Testis (tissue), 3 donors: ENCODE results near the gene CST1. TPM values are rescaled to one million over a fixed set of nuclear protein-coding genes. Genes with fewer than 3 reads are reported as not detected.

Experiments used
- DNase-seq: peaks from one replicate; pipeline ENCODE4 v3.0.0-alpha.2; 2019
- H3K27ac ChIP-seq, 2 donors: fragments of 200-600 bp; sonication (generic); one replicate each; pipeline ENCODE4 v1.5.1; 2019
- H3K27me3 ChIP-seq: fragments of 200-600 bp; sonication (generic); one replicate; pipeline ENCODE4 v1.5.1; 2019
- H3K36me3 ChIP-seq: fragments of 200-600 bp; sonication (generic); one replicate; pipeline ENCODE4 v1.5.1; 2017; ENCODE audit warnings: low read depth; ENCODE audit errors: missing control alignments
- H3K4me1 ChIP-seq: fragments of 200-600 bp; sonication (generic); one replicate; pipeline ENCODE4 v1.5.1; 2019
- H3K4me3 ChIP-seq, 2 donors: fragments of 200-600 bp; sonication (generic); one replicate each; pipeline ENCODE4 v1.5.1; 2017 to 2019
- H3K9me3 ChIP-seq: fragments of 200-600 bp; sonication (generic); one replicate; pipeline ENCODE4 v1.5.1; 2017
- POLR2A ChIP-seq: fragments of 450-650 bp; IDR thresholded peaks from one replicate; pipeline ENCODE4 v1.6.1; 2017; ENCODE audit warnings: antibody characterized with exemption, mild to moderate bottlenecking, moderate library complexity
- WGBS, 2 donors: methylation state at CpG; one replicate each; pipeline ENCODE4 v1.1.5; 2018; 5-methylcytosine and 5-hydroxymethylcytosine counted together
- intact Hi-C: fragments of 100-400 bp; cut with DNase I; formaldehyde crosslinking; loops from one replicate; pipeline ENCODE4 v1.15.1; 2023; ENCODE audit warnings: low total_unique reads
- polyA plus RNA-seq: library from polyadenylated mRNA; stranded (reverse); fragments of 350-450 nt; fragmentation: Illumina TruSeq; extraction: RNeasy Lipid Tissue Mini Kit (QIAGEN cat#74804); gene quantifications from one replicate; pipeline ENCODE4 v1.2.3, GENCODE V29; 2014; ENCODE audit warnings: low read depth, low replicate concordance; ENCODE audit not compliant: insufficient read depth
- small RNA-seq, 2 donors: library from RNA; depleted of rRNA; stranded (forward); fragments of <200 nt; gene quantifications; one replicate each; pipeline ENCODE3, GENCODE V24; 2016
- total RNA-seq, 2 donors: library from RNA; depleted of rRNA; stranded (reverse); fragments of >200 nt; gene quantifications; one replicate each; pipeline ENCODE4 v1.2.3, GENCODE V29; 2016
- TF ChIP-seq, protein P1 (sequence below), 3 experiments: fragments of 450-650 bp in 2 of 3; fragments of 200-600 bp in 1 of 3; sonication (generic) in 1 of 3; IDR thresholded peaks; one replicate each; pipeline ENCODE4 v1.5.1; 2016 to 2019; ENCODE audit warnings: antibody characterized with exemption in 3 of 3, mild to moderate bottlenecking in 2 of 3, moderate library complexity in 1 of 3

CST1 gene
- total and polyA plus RNA-seq, 3 donors from 2014 or later: 0.96 to 1.1 (median 1.0) TPM

DNA sequence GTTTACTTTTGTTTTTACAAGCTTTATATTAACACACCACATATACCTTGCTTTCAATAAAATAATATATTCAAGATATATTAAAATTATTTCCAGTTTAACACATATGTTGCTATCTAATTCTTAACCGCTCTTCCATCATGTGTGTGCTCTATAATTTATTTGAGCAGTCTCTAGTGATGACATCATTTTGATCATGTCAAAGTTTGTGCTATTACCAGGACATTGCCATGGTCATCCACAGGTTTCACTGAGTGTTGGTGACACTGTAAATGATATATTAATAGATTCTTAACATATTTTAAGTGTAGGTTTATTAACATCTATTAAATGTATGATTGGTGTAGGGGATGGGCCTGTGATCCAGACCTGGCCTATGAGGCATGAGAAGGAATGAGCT is 44.8 kb downstream of the CST1 start:
- Histone ChIP-seq H3K36me3 (no peaks in the 10 kb centered on the region), H3K4me1 (no peaks in the 10 kb centered on the region), H3K27me3 (no peaks in the 10 kb centered on the region), H3K4me3 (no peak overlapping the region), H3K27ac (no peak overlapping the region), H3K9me3 (no peaks in the 10 kb centered on the region)
- intact Hi-C loops: no loop called here
- no peak for DNase-seq
- TF ChIP-seq, protein P1, sequence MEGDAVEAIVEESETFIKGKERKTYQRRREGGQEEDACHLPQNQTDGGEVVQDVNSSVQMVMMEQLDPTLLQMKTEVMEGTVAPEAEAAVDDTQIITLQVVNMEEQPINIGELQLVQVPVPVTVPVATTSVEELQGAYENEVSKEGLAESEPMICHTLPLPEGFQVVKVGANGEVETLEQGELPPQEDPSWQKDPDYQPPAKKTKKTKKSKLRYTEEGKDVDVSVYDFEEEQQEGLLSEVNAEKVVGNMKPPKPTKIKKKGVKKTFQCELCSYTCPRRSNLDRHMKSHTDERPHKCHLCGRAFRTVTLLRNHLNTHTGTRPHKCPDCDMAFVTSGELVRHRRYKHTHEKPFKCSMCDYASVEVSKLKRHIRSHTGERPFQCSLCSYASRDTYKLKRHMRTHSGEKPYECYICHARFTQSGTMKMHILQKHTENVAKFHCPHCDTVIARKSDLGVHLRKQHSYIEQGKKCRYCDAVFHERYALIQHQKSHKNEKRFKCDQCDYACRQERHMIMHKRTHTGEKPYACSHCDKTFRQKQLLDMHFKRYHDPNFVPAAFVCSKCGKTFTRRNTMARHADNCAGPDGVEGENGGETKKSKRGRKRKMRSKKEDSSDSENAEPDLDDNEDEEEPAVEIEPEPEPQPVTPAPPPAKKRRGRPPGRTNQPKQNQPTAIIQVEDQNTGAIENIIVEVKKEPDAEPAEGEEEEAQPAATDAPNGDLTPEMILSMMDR (IDR thresholded peaks at IDR 0.05): no peak
- TF ChIP-seq POLR2A: no peak
- WGBS, 2 donors: 93 to 95% methylated on average over 1 of the region's 1 CpG

DNA sequence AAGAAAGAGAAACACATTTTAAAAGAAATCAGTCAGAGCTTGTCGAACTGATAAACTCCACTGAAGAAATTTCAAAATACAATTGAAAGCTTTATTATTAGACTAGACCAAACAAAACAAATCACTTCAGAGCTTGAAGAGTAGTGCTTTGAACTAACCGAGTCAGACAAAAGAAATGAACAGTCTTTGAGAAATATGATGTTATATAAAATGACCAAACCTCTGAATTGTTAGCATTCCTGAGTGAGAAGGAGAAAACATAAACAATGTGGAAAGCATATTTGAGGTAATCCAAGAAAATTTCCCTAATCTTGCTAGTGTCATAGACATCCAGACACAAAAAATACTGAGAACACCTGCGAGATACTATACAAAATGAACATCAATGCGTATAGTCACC is 48.7 kb downstream of the CST1 start:
- H3K27me3 ChIP-seq: no peaks in the 10 kb centered on the region
- no peak overlapping the region for H3K4me3 ChIP-seq
- H3K9me3 ChIP-seq: no peaks in the 10 kb centered on the region
- H3K4me1 ChIP-seq: no peaks in the 10 kb centered on the region
- intact Hi-C loops: no loop called here
- no peak overlapping the region for H3K27ac ChIP-seq
- no peak for TF ChIP-seq POLR2A
- TF ChIP-seq, protein P1 (IDR thresholded peaks at IDR 0.05): no peak
- no peaks in the 10 kb centered on the region for H3K36me3 ChIP-seq
- 76 to 80% methylated on average over 4 of the region's 4 CpGs for WGBS, 2 donors
- DNase-seq: no peak

DNA sequence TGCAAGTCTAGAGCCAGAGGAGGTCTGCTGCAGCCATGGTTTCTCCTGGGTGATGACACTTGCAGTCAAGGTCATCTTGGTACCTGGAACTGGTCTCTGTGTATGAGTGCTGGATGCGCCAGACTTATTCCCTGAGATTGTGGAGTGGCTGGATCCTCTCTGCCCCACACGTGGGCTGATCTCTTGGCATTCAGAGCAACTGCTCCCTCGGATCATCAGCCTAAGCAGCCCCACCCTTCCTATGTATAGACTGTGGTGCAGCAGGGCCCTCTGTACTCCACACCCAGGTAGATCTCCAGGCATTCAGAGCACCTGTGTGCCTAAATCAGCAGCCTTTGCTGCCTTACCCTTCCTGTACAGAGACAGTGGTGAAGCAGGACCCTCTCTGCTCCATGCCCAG is 49.8 kb downstream of the CST1 start:
- H3K27ac ChIP-seq: no peak overlapping the region
- H3K27me3 ChIP-seq: no peaks in the 10 kb centered on the region
- DNase-seq: no peak
- TF ChIP-seq, protein P1 (IDR thresholded peaks at IDR 0.05): no peak
- TF ChIP-seq POLR2A: no peak
- WGBS, 2 donors: 64 to 86% methylated on average over 1 to 3 of the region's 3 CpGs
- no peaks in the 10 kb centered on the region for H3K4me1 ChIP-seq
- H3K36me3 ChIP-seq: no peaks in the 10 kb centered on the region
- intact Hi-C loops: no loop called here
- H3K9me3 ChIP-seq: no peaks in the 10 kb centered on the region
- no peak overlapping the region for H3K4me3 ChIP-seq

DNA sequence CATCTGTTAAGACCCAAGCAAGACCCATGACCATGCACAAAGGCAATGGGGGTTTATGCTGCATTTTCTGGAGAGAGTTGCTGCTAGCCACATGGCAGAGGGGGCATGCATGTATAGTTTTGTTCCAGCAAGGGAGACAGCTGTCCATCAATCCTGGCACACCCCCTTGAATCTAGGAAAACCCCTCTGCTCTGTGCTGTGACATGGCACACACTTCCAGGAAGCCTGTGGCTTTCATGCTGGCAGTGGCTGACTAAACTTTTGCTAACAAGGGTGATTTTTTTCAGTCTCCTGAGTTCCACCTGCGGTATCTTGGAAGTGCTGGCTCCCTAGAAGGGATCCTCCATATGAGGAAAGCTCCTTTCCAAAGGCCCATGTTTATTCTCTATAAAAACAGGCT is 52.8 kb downstream of the CST1 start:
- Histone ChIP-seq H3K27ac (no peak overlapping the region), H3K4me1 (no peaks in the 10 kb centered on the region), H3K4me3 (no peak overlapping the region), H3K36me3 (no peaks in the 10 kb centered on the region), H3K27me3 (no peaks in the 10 kb centered on the region), H3K9me3 (no peaks in the 10 kb centered on the region)
- 36 to 54% methylated on average over 1 of the region's 1 CpG for WGBS, 2 donors
- TF ChIP-seq, protein P1 (IDR thresholded peaks at IDR 0.05): no peak
- TF ChIP-seq POLR2A: no peak
- intact Hi-C loops: no loop called here
- no peak for DNase-seq

Small RNA genes lying within 50 kb of the gene (small RNA-seq; reads per million reads assigned to genes)
- 0 reads per million in 2 donors for gene CST2P1

Other genes starting within 250 kb of the CST1 start
- gene CST9L, start 182.5 kb downstream of the CST1 start, total RNA-seq: 100 to 1,000 TPM in 1 of 2 donors, 10 to 100 TPM in 1; 78.8 to 127 TPM
- 184 TPM for gene CST9L, start 182.5 kb downstream of the CST1 start, polyA plus RNA-seq
- under 1 TPM in 1 of 2 donors, not detected in 1; 0.19 TPM for gene CST9, start 145.0 kb downstream of the CST1 start, total RNA-seq
- not detected for gene CST9, start 145.0 kb downstream of the CST1 start, polyA plus RNA-seq
- 1,000 to 10,000 TPM; 3,145 to 4,272 TPM for gene CST3, start 113.0 kb downstream of the CST1 start, total RNA-seq
- 1,703 TPM for gene CST3, start 113.0 kb downstream of the CST1 start, polyA plus RNA-seq
- not detected for gene CST4, start 61.9 kb downstream of the CST1 start, total RNA-seq
- not detected for gene CST4, start 61.9 kb downstream of the CST1 start, polyA plus RNA-seq
- gene CST2, start 75.8 kb upstream of the CST1 start, total RNA-seq: not detected
- 0.49 TPM for gene CST2, start 75.8 kb upstream of the CST1 start, polyA plus RNA-seq
- not detected for gene CST5, start 128.8 kb upstream of the CST1 start, total RNA-seq
- gene CST5, start 128.8 kb upstream of the CST1 start, polyA plus RNA-seq: not detected
- 10 to 100 TPM in 1 of 2 donors, 1 to 10 TPM in 1; 6.9 to 13.4 TPM for gene GGTLC1, start 237.8 kb upstream of the CST1 start, total RNA-seq
- 20.7 TPM for gene GGTLC1, start 237.8 kb upstream of the CST1 start, polyA plus RNA-seq